ENCODE data around the gene DLX3.

The DLX3 gene

DNA sequence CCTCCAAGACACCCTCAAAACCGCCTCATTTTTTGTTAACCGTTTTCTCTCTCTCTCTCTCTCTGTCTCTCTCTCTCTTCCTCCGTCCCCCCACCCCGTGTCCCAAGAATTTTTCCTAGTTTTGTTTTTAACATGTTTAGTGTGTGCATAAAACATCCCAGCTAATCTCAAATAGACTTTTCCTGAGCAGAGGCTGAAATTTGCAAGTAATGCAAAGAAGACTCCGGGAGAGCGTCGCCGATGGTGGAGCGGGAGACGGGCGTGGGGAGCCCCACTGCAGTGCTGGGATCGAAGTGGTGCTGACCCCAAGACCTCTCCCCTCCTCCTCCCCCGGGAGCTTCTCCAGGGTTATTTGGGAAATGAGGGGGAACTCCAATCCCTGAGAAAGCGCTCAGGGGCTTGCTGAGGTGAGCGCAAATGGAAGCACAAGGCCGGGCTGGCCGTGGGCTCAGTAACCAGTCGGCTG, 30.7 kb downstream of the DLX3 start:
- TF ChIP-seq, protein P1, sequence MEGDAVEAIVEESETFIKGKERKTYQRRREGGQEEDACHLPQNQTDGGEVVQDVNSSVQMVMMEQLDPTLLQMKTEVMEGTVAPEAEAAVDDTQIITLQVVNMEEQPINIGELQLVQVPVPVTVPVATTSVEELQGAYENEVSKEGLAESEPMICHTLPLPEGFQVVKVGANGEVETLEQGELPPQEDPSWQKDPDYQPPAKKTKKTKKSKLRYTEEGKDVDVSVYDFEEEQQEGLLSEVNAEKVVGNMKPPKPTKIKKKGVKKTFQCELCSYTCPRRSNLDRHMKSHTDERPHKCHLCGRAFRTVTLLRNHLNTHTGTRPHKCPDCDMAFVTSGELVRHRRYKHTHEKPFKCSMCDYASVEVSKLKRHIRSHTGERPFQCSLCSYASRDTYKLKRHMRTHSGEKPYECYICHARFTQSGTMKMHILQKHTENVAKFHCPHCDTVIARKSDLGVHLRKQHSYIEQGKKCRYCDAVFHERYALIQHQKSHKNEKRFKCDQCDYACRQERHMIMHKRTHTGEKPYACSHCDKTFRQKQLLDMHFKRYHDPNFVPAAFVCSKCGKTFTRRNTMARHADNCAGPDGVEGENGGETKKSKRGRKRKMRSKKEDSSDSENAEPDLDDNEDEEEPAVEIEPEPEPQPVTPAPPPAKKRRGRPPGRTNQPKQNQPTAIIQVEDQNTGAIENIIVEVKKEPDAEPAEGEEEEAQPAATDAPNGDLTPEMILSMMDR (IDR thresholded peaks at IDR 0.05; ENCODE audit: low read depth, low read length, missing control alignments): no peak
- no peak overlapping the region for H3K4me3 ChIP-seq (ENCODE audit: low read depth, low read length)
- no peak for DNase-seq (ENCODE audit: low read depth)

DNA sequence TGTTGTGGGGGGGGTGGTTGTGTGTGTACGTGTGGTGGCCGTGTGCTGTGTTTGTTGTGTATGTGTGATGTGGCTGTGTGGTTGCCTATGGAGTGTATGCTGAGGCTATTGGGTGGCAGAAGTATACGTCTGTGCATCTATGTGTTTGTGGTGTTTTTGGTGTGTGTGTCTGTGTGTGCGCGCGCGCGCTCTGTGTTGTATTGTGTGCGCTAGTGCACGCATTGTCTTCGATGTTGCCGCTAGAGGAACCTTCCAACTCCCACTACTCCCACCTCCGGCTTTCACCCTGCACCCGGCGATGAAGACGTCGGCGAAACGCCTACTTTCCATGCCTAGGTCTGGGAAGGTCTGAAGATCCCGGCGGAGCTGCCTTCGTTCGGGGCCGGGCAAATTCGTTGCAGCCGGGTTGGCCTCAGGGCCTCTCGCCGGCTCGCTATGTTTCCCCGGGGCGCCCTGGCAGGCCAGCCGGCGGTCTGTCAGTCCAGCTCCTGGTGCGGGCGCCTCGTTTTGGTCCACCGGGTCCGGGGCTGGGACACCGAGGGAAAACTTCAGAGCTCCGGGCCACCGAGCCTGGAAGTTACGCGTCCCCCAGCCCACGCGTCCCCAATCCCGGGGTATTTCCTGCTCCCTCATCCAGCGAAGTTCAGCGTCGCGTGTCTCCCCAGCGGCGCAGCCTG, 31.3 kb downstream of the DLX3 start:
- H3K4me3 ChIP-seq (ENCODE audit: low read depth, low read length): no peak overlapping the region
- no peak for DNase-seq (ENCODE audit: low read depth)
- TF ChIP-seq, protein P1 (IDR thresholded peaks at IDR 0.05; ENCODE audit: low read depth, low read length, missing control alignments): no peak

DNA sequence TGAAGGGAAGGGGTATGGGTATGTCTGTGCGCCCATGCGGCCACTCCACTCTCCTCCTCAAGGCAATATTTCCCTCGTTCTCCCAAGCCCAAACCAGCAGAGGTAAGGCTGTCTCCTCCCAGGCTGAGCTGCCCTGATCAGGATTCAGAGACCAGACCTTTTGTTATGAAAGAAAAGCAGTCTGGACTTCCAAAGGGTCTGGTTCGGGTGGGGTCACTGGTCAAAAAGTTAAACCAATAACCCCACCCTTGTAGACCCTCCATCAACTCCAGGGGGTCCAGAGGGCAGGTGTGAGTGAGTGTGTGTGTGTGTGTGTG, 31.8 kb downstream of the DLX3 start:
- no peak overlapping the region for H3K4me3 ChIP-seq (ENCODE audit: low read depth, low read length)
- no peak for DNase-seq (ENCODE audit: low read depth)
- TF ChIP-seq, protein P1 (IDR thresholded peaks at IDR 0.05; ENCODE audit: low read depth, low read length, missing control alignments): no peak

DNA sequence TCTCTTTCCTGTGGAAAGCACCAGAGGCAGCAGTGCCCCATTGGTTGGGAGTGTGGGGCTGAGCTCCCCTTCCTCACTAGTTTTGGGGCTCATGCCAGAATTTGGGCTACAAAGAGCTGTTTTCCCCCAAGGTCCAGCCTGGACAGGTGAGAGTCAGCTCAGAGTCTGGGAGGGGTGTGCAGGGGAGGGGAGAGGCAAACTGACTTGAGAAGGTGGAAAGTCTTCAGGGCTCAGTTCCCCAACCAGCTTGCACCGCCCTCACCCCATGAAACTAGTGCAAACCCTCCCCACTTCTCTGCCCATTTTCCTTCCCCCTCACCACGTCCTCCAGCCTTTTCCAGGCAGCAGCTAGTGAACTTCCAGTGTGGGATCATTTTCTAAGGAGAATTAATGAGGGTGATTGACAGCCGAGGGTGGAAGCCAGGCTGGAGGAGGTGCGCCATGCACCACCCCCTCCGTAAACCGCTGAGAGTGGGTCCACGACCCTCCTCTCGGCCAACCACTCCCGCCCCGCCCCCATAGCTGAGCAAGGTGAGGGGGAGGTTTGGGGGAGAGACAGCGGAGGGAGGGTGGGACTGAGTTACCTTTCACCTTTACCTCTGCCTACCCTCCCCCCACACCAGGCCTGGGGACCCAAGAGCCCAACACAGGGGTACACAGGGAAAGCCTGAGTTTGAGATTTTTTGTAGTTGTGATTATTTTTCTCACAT, 32.3 kb downstream of the DLX3 start:
- TF ChIP-seq, protein P1 (IDR thresholded peaks at IDR 0.05; ENCODE audit: low read depth, low read length, missing control alignments): no peak
- DNase-seq (ENCODE audit: low read depth): no peak
- no peak overlapping the region for H3K4me3 ChIP-seq (ENCODE audit: low read depth, low read length)

DNA sequence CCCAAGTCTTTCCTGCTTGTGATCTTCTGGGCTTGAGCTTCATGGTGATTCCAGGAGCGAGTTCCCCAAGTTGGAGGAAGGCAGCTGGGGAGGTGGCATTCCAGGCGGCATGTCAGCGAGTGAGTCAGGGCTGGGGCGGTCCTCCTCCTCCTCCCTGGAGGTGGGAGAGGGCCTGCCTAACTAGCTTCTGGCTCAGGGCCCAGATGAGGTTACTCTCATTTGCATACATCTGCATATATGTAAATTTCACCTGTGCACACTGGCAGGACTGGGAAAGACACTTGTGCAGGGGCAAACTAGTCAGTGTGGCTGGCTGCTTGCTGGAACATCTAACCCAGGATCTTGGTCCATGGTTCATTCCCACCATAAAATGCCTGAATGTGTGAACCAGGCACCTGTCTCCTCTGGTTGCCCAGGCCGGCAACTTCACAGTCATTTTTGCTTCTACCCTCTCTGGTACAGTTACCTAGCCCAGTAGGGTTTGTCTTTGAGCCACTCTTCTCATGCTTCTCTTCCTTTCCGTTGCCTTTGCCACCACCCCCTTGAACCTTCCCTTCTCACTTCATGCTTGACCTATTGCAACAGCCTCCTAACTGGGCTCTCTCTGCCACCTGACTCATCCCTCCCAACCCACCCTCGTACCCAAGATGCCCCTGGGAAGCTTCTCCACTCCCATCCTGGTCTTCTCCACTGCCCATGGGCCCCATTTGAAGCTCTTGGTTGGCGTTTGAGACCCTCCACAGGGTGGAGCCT, 35.7 kb downstream of the DLX3 start:
- no peak for DNase-seq (ENCODE audit: low read depth)
- TF ChIP-seq, protein P1 (IDR thresholded peaks at IDR 0.05; ENCODE audit: low read depth, low read length, missing control alignments): no peak
- no peak overlapping the region for H3K4me3 ChIP-seq (ENCODE audit: low read depth, low read length)

DNA sequence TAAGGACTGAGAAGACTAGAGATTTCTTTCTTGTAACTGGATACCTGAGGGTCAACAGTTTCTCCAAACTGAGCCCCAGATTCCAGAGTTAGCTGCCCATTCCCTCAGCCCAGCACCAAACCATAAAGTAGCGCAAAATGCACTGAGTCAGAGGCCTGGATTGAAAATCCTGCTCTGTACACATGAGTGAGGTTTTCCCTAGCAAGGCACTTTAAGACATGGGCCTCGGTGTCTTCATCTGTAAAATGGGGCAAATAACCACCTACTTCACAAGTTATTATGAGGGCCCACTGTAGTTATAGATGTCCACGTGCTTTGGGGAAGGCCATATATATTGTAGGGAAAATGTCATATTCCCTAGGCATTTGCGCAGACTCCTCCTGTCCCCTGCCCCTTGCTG, 36.3 kb downstream of the DLX3 start:
- TF ChIP-seq, protein P1 (IDR thresholded peaks at IDR 0.05; ENCODE audit: low read depth, low read length, missing control alignments): no peak
- DNase-seq (ENCODE audit: low read depth): no peak
- no peak overlapping the region for H3K4me3 ChIP-seq (ENCODE audit: low read depth, low read length)
